Loucy (cell line): ENCODE data around the gene BLOC1S6.

ENCODE experiments used
- H2AFZ ChIP-seq: fragments of 200-600 bp; sonication (generic); 2 replicates; pipeline ENCODE4 v1.6.0; 2016; ENCODE audit warnings: antibody characterized with exemption, mild to moderate bottlenecking, low read length, moderate library complexity
- H3F3A ChIP-seq: fragments of 200-600 bp; 2 replicates; pipeline ENCODE4 v1.6.0; 2016; ENCODE audit warnings: antibody characterized with exemption, low read depth, mild to moderate bottlenecking
- H3K27me3 ChIP-seq: fragments of 200-600 bp; sonication (generic); 2 replicates; pipeline ENCODE4 v1.6.1; 2014; ENCODE audit warnings: low read length, mild to moderate bottlenecking; ENCODE audit not compliant: insufficient read depth, poor library complexity, severe bottlenecking
- H3K36me3 ChIP-seq: fragments of 200-600 bp; sonication (generic); 2 replicates; pipeline ENCODE4 v1.6.1; 2016; ENCODE audit warnings: low read length; ENCODE audit not compliant: insufficient read depth
- H3K4me1 ChIP-seq: fragments of 200-600 bp; sonication (generic); 2 replicates; pipeline ENCODE4 v1.5.1; 2014; ENCODE audit warnings: low read length, mild to moderate bottlenecking; ENCODE audit not compliant: insufficient read depth, poor library complexity, severe bottlenecking
- H3K4me2 ChIP-seq: fragments of 200-600 bp; sonication (generic); 2 replicates; pipeline ENCODE4 v1.6.0; 2014; ENCODE audit warnings: antibody characterized with exemption, low read length, low read depth, mild to moderate bottlenecking; ENCODE audit not compliant: poor library complexity, severe bottlenecking
- H3K4me3 ChIP-seq: fragments of 200-600 bp; sonication (generic); 2 replicates; pipeline ENCODE4 v1.5.1; 2014; ENCODE audit warnings: low read length, mild to moderate bottlenecking, mixed read lengths; ENCODE audit not compliant: poor library complexity, severe bottlenecking
- H3K79me2 ChIP-seq: fragments of 200-600 bp; sonication (generic); 2 replicates; pipeline ENCODE4 v1.6.1; 2014; ENCODE audit warnings: low read length; ENCODE audit not compliant: insufficient read depth
- H3K9ac ChIP-seq: fragments of 200-600 bp; sonication (generic); 2 replicates; pipeline ENCODE4 v1.6.0; 2014; ENCODE audit warnings: mild to moderate bottlenecking, low read depth, low read length, moderate library complexity; ENCODE audit not compliant: poor library complexity, severe bottlenecking
- H3K9me2 ChIP-seq: fragments of 200-600 bp; sonication (generic); replicated peaks from 2 replicates; pipeline ENCODE4 v1.6.1; 2016; ENCODE audit warnings: low read depth, low read length, mixed read lengths
- H3K9me3 ChIP-seq: fragments of 200-600 bp; sonication (generic); 2 replicates; pipeline ENCODE4 v1.6.1; 2014; ENCODE audit warnings: mild to moderate bottlenecking, antibody characterized with exemption, low read length, low read depth; ENCODE audit not compliant: insufficient read depth
- H4K20me1 ChIP-seq: fragments of 200-600 bp; sonication (generic); 2 replicates; pipeline ENCODE4 v1.6.0; 2014; ENCODE audit warnings: antibody characterized with exemption, low read length, mild to moderate bottlenecking; ENCODE audit not compliant: insufficient read depth, poor library complexity, severe bottlenecking
- CTCF ChIP-seq: fragments of 200-600 bp; sonication (generic); conservative IDR thresholded peaks from 2 replicates; pipeline ENCODE4 v1.5.1; 2014; ENCODE audit warnings: mild to moderate bottlenecking, antibody characterized with exemption, low read length
- EZH2phosphoT487 ChIP-seq: fragments of 200-600 bp; IDR thresholded peaks from 2 replicates; pipeline ENCODE4 v1.6.1; 2018; ENCODE audit warnings: antibody characterized with exemption, mild to moderate bottlenecking, moderate library complexity, borderline replicate concordance

Gene BLOC1S6

GRCh38 chr15:45587863-45588170 lies 638 bp downstream of the BLOC1S6 start:
- H3F3A ChIP-seq = no peaks in the 10 kb centered on the region
- no peaks in the 10 kb centered on the region for H3K36me3 ChIP-seq
- no peaks in the 10 kb centered on the region for H3K9me2 ChIP-seq
- peak overlapping the region; percentile 97 for H3K9ac ChIP-seq
- H3K4me3 ChIP-seq = peak overlapping the region; percentile 99
- H4K20me1 ChIP-seq = peaks cover 43% of the 10 kb centered on the region
- H3K27me3 ChIP-seq = no peaks in the 10 kb centered on the region
- H3K9me3 ChIP-seq = no peaks in the 10 kb centered on the region
- peak overlapping the region; percentile 95 for H3K4me2 ChIP-seq
- peaks cover 48% of the 10 kb centered on the region for H3K4me1 ChIP-seq
- H3K79me2 ChIP-seq = peaks cover 72% of the 10 kb centered on the region
- peak overlapping the region; percentile 97; the same call in 1 of the 2 replicates for H2AFZ ChIP-seq
- no peak for TF ChIP-seq CTCF
- no peak for TF ChIP-seq EZH2phosphoT487

GRCh38 chr15:45588219-45588875 lies 1.2 kb downstream of the BLOC1S6 start:
- H3K36me3 ChIP-seq = no peaks in the 10 kb centered on the region
- H3K9me3 ChIP-seq = no peaks in the 10 kb centered on the region
- TF ChIP-seq CTCF (no peak), EZH2phosphoT487 (no peak)
- peaks cover 48% of the 10 kb centered on the region for H3K4me1 ChIP-seq
- peak overlapping the region; percentile 97 for H3K9ac ChIP-seq
- H3K27me3 ChIP-seq = no peaks in the 10 kb centered on the region
- H3F3A ChIP-seq = no peaks in the 10 kb centered on the region
- H4K20me1 ChIP-seq = peaks cover 49% of the 10 kb centered on the region
- H3K4me2 ChIP-seq = peak overlapping the region; percentile 95
- no peak overlapping the region for H2AFZ ChIP-seq
- H3K9me2 ChIP-seq = no peaks in the 10 kb centered on the region
- H3K4me3 ChIP-seq = peak overlapping the region; percentile 99
- peaks cover 78% of the 10 kb centered on the region for H3K79me2 ChIP-seq

- Histone ChIP-seq H3K4me1 (peaks cover 48% of the 10 kb centered on the region), H3K9me3 (no peaks in the 10 kb centered on the region), H3K36me3 (no peaks in the 10 kb centered on the region), H3F3A (no peaks in the 10 kb centered on the region), H3K4me2 (peak overlapping the region; percentile 95), H3K9me2 (no peaks in the 10 kb centered on the region), H3K4me3 (peak overlapping the region; percentile 99), H3K27me3 (no peaks in the 10 kb centered on the region), H3K79me2 (peaks cover 84% of the 10 kb centered on the region), H4K20me1 (peaks cover 56% of the 10 kb centered on the region), H3K9ac (peak overlapping the region; percentile 97), H2AFZ (no peak overlapping the region)
- TF ChIP-seq EZH2phosphoT487 (no peak), CTCF (no peak)
Observed at GRCh38 chr15:45589256-45589655, 2.1 kb downstream of the BLOC1S6 start.
